OCI-LY7 (cell line): Measurements from ENCODE around the gene SENP1. TPM values are rescaled to one million over a fixed set of nuclear protein-coding genes. Genes with fewer than 3 reads are reported as not detected.
A peak's percentile ranks its signal among the peaks of the same experiment; 100 is the strongest.

Experiments used
- BruUV-seq: library from RNA; stranded (reverse); fragments of 400-500 nt; replicated peaks from 2 replicates; lab custom pipeline; 2021; lab: Mats Ljungman, UMichigan
- CTCF ChIA-PET: fragments of 300-600 bp; sonication (Branson Sonifier 250); formaldehyde crosslinking; loops from one replicate; lab custom pipeline; 2022; ENCODE audit warnings: antibody characterized with exemption; ENCODE audit not compliant: unreplicated experiment; lab: Charles Lee
- POLR2A ChIA-PET: fragments of 300-600 bp; sonication (Branson Sonifier 250); formaldehyde crosslinking; loops from one replicate; lab custom pipeline; 2022; ENCODE audit warnings: antibody characterized with exemption; lab: Charles Lee
- DNase-seq: peaks from one replicate; pipeline ENCODE4 v3.0.0-alpha.2; 2015; ENCODE audit warnings: low spot score
- H2AFZ ChIP-seq: fragments of 200-600 bp; sonication (generic), shearing (Covaris generic); 2 replicates; pipeline ENCODE4 v1.6.1; 2014; ENCODE audit warnings: mild to moderate bottlenecking, antibody characterized with exemption, low read length, moderate library complexity
- H3K27ac ChIP-seq: fragments of 200-600 bp; sonication (generic); 2 replicates; pipeline ENCODE4 v1.5.1; 2014; ENCODE audit warnings: mixed run types, low read depth, mild to moderate bottlenecking, moderate library complexity, low read length, inconsistent platforms; ENCODE audit not compliant: poor library complexity, severe bottlenecking
- H3K36me3 ChIP-seq: fragments of 200-600 bp; sonication (generic); 2 replicates; pipeline ENCODE4 v1.6.1; 2014; ENCODE audit warnings: mild to moderate bottlenecking, antibody characterized with exemption, low read length, moderate library complexity, mixed read lengths; ENCODE audit not compliant: insufficient read depth
- H3K4me1 ChIP-seq: fragments of 200-600 bp; sonication (generic); 2 replicates; pipeline ENCODE4 v1.5.1; 2014; ENCODE audit warnings: mild to moderate bottlenecking, low read length; ENCODE audit not compliant: insufficient read depth, poor library complexity, severe bottlenecking
- H3K4me2 ChIP-seq: fragments of 200-600 bp; sonication (generic); 2 replicates; pipeline ENCODE4 v1.6.1; 2014; ENCODE audit warnings: mild to moderate bottlenecking, low read length
- H3K4me3 ChIP-seq: fragments of 200-600 bp; sonication (generic); 2 replicates; pipeline ENCODE4 v1.5.1; 2014; ENCODE audit warnings: mild to moderate bottlenecking, low read depth, low read length; ENCODE audit not compliant: poor library complexity, severe bottlenecking
- H3K79me2 ChIP-seq: fragments of 200-600 bp; sonication (generic); 2 replicates; pipeline ENCODE4 v1.6.1; 2016; ENCODE audit warnings: low read depth, mild to moderate bottlenecking, low read length, moderate library complexity, mixed read lengths; ENCODE audit not compliant: insufficient read depth
- H3K9me2 ChIP-seq: fragments of 200-600 bp; sonication (generic); 2 replicates; pipeline ENCODE4 v1.6.1; 2016; ENCODE audit warnings: mild to moderate bottlenecking, low read length, mixed read lengths; ENCODE audit not compliant: insufficient read depth
- H3K9me3 ChIP-seq: fragments of 200-600 bp; sonication (generic); 2 replicates; pipeline ENCODE4 v1.6.1; 2014; ENCODE audit warnings: mild to moderate bottlenecking, mixed run types, low read length, mixed read lengths
- H4K20me1 ChIP-seq: fragments of 200-600 bp; sonication (generic); 2 replicates; pipeline ENCODE4 v1.6.1; 2014; ENCODE audit warnings: mild to moderate bottlenecking, antibody characterized with exemption, low read length, moderate library complexity, mixed read lengths; ENCODE audit not compliant: insufficient read depth
- CTCF ChIP-seq: fragments of 200-600 bp; sonication (generic); conservative IDR thresholded peaks from 2 replicates; pipeline ENCODE4 v1.5.1; 2014; ENCODE audit warnings: mild to moderate bottlenecking, antibody characterized with exemption, low read length, moderate library complexity, mixed read lengths
- EZH2phosphoT487 ChIP-seq: fragments of 200-600 bp; sonication (generic); IDR thresholded peaks from 2 replicates; pipeline ENCODE4 v1.6.1; 2018; ENCODE audit warnings: low read depth, borderline replicate concordance, mild to moderate bottlenecking, mixed run types, antibody characterized with exemption, low read length, moderate library complexity, mixed read lengths
- intact Hi-C: fragments of 100-400 bp; cut with micrococcal nuclease; formaldehyde crosslinking; loops from one replicate; pipeline ENCODE4 v1.10.0; 2022; ENCODE audit not compliant: unreplicated experiment
- total RNA-seq, 2 experiments: library from RNA; depleted of rRNA in 1 of 2; stranded (reverse); fragments of >200 nt in 1 of 2; shearing (Covaris generic) in 1 of 2; gene quantifications; 2 replicates each; pipeline ENCODE4 v1.2.3, GENCODE V29; 2014 to 2022

SENP1 gene
- total RNA-seq, 2 experiments from 2014 or later: 48.3 to 54.7 TPM

GRCh38 chr12:48123169-48123568, 17.3 kb upstream of the SENP1 start:
- H3K4me3 ChIP-seq: no peak overlapping the region
- no peak overlapping the region for H3K4me2 ChIP-seq
- intact Hi-C loops: no loop called here
- TF ChIP-seq CTCF (no peak), EZH2phosphoT487 (no peak)
- H3K36me3 ChIP-seq: peaks cover 60% of the 10 kb centered on the region
- CTCF ChIA-PET: no interaction called here
- H3K27ac ChIP-seq: no peak overlapping the region
- no peaks in the 10 kb centered on the region for H3K9me2 ChIP-seq
- H3K4me1 ChIP-seq: peaks cover 21% of the 10 kb centered on the region
- H2AFZ ChIP-seq: no peak overlapping the region
- BruUV-seq: no TSS peak
- POLR2A ChIA-PET: interaction anchor here (6.8 kb wide), 1 partner anchor 17 kb away, joined by 62 read pairs; the partner anchor contains the start of gene SENP1
- H4K20me1 ChIP-seq: no peaks in the 10 kb centered on the region
- DNase-seq: no peak
- no peaks in the 10 kb centered on the region for H3K9me3 ChIP-seq
- peaks cover 22% of the 10 kb centered on the region; the same call in 1 of the 2 replicates for H3K79me2 ChIP-seq

- Histone ChIP-seq H3K79me2 (peaks cover 22% of the 10 kb centered on the region; the same call in 1 of the 2 replicates), H3K36me3 (peaks cover 52% of the 10 kb centered on the region), H3K4me3 (no peak overlapping the region), H4K20me1 (no peaks in the 10 kb centered on the region), H3K27ac (no peak overlapping the region), H3K9me3 (no peaks in the 10 kb centered on the region), H3K9me2 (no peaks in the 10 kb centered on the region), H3K4me1 (peaks cover 21% of the 10 kb centered on the region), H3K4me2 (no peak overlapping the region), H2AFZ (no peak overlapping the region)
- intact Hi-C loops: no loop called here
- TF ChIP-seq EZH2phosphoT487: no peak
- no TSS peak for BruUV-seq
- ChIA-PET CTCF (no interaction called here), POLR2A (interaction anchor here (6.8 kb wide), 1 partner anchor 16 kb away, joined by 62 read pairs; the partner anchor contains the start of gene SENP1)
- no peak for DNase-seq
These were observed 16.4 kb upstream of the SENP1 start for GRCh38 chr12:48122065-48122834.

GRCh38 chr12:48121522-48121921, 15.6 kb upstream of the SENP1 start:
- H3K27ac ChIP-seq: no peak overlapping the region
- peak overlapping the region; percentile 83; the same call in 1 of the 2 replicates for H3K4me2 ChIP-seq
- H3K9me2 ChIP-seq: no peaks in the 10 kb centered on the region
- POLR2A ChIA-PET: interaction anchor here (1.4 to 6.8 kb wide), 3 partner anchors 16 to 36 kb away, joined by 3 to 62 read pairs (median 4); partner anchors contain the start of genes ASB8 and SENP1
- peaks cover 22% of the 10 kb centered on the region; the same call in 1 of the 2 replicates for H3K79me2 ChIP-seq
- CTCF ChIA-PET: no interaction called here
- no peak overlapping the region for H3K4me3 ChIP-seq
- no peaks in the 10 kb centered on the region for H4K20me1 ChIP-seq
- no TSS peak for BruUV-seq
- intact Hi-C loops: loop anchor here (2.0 kb wide), 1 partner anchor 25 kb away; no protein-coding TSS in a partner anchor
- H3K36me3 ChIP-seq: peaks cover 45% of the 10 kb centered on the region
- no peaks in the 10 kb centered on the region for H3K9me3 ChIP-seq
- TF ChIP-seq EZH2phosphoT487 (no peak), CTCF (no peak)
- H3K4me1 ChIP-seq: peaks cover 21% of the 10 kb centered on the region
- DNase-seq: no peak
- no peak overlapping the region for H2AFZ ChIP-seq
